RWPE2 (cell line): ENCODE results near the gene EMC6.

ENCODE experiments used
- ATAC-seq: fragments of 200-7000 bp; cut with Tn5 transposase; 3 replicates; pipeline ENCODE4 v1.9.1; 2021; ENCODE audit warnings: low read depth
- DNase-seq: peaks from one replicate; pipeline ENCODE4 v3.0.0-alpha.2; 2020; ENCODE audit warnings: low spot score
- H3K27ac ChIP-seq: fragments of 450-650 bp; 2 replicates; pipeline ENCODE4 v1.5.1; 2017; ENCODE audit warnings: mild to moderate bottlenecking; ENCODE audit not compliant: poor library complexity, severe bottlenecking
- H3K27me3 ChIP-seq: fragments of 250-450 bp; sonication (Bioruptor Pico); 2 replicates; pipeline ENCODE4 v1.5.1; 2021; ENCODE audit warnings: mild to moderate bottlenecking, moderate library complexity; ENCODE audit not compliant: insufficient read depth, poor library complexity, severe bottlenecking
- H3K36me3 ChIP-seq: fragments of 250-450 bp; sonication (Bioruptor Pico); 2 replicates; pipeline ENCODE4 v1.5.1; 2020; ENCODE audit warnings: low read depth, mild to moderate bottlenecking, moderate library complexity
- H3K4me1 ChIP-seq: fragments of 250-450 bp; sonication (Bioruptor Pico); 2 replicates; pipeline ENCODE4 v1.5.1; 2021; ENCODE audit warnings: mild to moderate bottlenecking, moderate library complexity; ENCODE audit not compliant: insufficient read depth, poor library complexity, severe bottlenecking
- H3K4me3 ChIP-seq: fragments of 250-450 bp; sonication (Bioruptor Pico); 2 replicates; pipeline ENCODE4 v1.5.1; 2021; ENCODE audit warnings: mild to moderate bottlenecking, moderate library complexity; ENCODE audit not compliant: severe bottlenecking
- H3K9me3 ChIP-seq: fragments of 250-450 bp; sonication (Bioruptor Pico); 2 replicates; pipeline ENCODE4 v1.5.1; 2021; ENCODE audit warnings: mild to moderate bottlenecking, moderate library complexity; ENCODE audit not compliant: severe bottlenecking
- CTCF ChIP-seq: fragments of 450-650 bp; IDR thresholded peaks from one replicate; pipeline ENCODE4 v1.5.1; 2017; ENCODE audit warnings: mild to moderate bottlenecking, moderate library complexity; ENCODE audit not compliant: poor library complexity, severe bottlenecking

The EMC6 gene

GRCh38 chr17:3667366-3668278 lies 990 bp upstream of the EMC6 start:
- Histone ChIP-seq H3K4me1 (peaks cover 12% of the 10 kb centered on the region), H3K36me3 (peaks cover 19% of the 10 kb centered on the region), H3K27me3 (no peaks in the 10 kb centered on the region), H3K9me3 (no peaks in the 10 kb centered on the region), H3K27ac (peak overlapping the region; percentile 92), H3K4me3 (peak overlapping the region; percentile 84)
- peak; percentile 79 for ATAC-seq
- DNase-seq: peak; percentile 93
- no peak for TF ChIP-seq CTCF

GRCh38 chr17:3669085-3669347 lies 404 bp downstream of the EMC6 start:
- peaks cover 19% of the 10 kb centered on the region for H3K36me3 ChIP-seq
- peaks cover 12% of the 10 kb centered on the region for H3K4me1 ChIP-seq
- ATAC-seq: no peak
- H3K27ac ChIP-seq: peak overlapping the region; percentile 92
- H3K4me3 ChIP-seq: peak overlapping the region; percentile 84
- no peaks in the 10 kb centered on the region for H3K9me3 ChIP-seq
- no peak for DNase-seq
- no peaks in the 10 kb centered on the region for H3K27me3 ChIP-seq
- no peak for TF ChIP-seq CTCF

DNA sequence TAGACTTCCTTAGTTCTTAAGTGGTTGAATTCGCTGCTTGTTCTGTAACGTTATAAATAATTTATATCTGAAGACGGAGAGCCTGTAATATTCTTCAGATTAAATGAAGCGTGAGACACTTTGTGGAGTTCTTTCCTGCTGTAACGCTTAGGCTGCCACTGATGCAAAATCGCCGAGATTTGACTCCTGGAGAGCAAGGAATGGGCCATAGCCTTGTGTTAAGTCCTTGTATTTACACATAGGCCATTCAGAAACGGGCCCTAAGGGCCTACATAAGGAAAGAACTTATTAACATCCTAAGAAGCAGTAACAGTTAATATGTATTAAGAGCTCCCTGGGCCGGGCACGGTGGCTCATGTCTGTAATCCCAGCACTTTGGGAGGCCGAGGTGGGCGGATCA lies 936 bp downstream of the EMC6 start:
- Histone ChIP-seq H3K4me3 (peak overlapping the region; percentile 84), H3K9me3 (no peaks in the 10 kb centered on the region), H3K27ac (peak overlapping the region; percentile 92), H3K4me1 (peaks cover 12% of the 10 kb centered on the region), H3K36me3 (peaks cover 19% of the 10 kb centered on the region), H3K27me3 (no peaks in the 10 kb centered on the region)
- no peak for TF ChIP-seq CTCF
- ATAC-seq: no peak
- no peak for DNase-seq

GRCh38 chr17:3672571-3672970 lies 4.0 kb downstream of the EMC6 start:
- ATAC-seq: no peak
- Histone ChIP-seq H3K4me3 (no peak overlapping the region), H3K27me3 (no peaks in the 10 kb centered on the region), H3K4me1 (peaks cover 5% of the 10 kb centered on the region), H3K9me3 (no peaks in the 10 kb centered on the region), H3K36me3 (peaks cover 16% of the 10 kb centered on the region), H3K27ac (no peak overlapping the region)
- no peak for DNase-seq
- TF ChIP-seq CTCF: no peak

DNA sequence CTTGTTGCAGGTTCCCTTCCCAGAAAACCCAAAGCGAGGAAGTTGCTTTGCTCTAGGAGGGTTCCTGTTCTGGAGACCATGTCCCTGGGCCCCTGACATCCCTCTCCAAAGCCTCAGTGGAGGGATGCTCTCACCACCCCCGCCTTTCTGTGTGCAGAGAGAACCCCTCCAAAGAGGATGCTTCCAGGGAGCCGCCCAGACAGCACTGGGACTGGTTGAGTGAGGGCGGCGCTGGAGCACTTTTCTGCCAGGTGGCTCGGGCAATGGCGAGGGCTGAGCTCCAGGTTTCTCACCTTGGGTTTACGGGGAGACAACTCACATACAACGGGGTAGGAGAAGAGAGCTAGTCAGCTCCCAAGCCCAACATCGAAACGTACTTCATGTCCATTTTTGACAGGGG lies 7.3 kb downstream of the EMC6 start:
- DNase-seq (no peak), ATAC-seq (no peak)
- Histone ChIP-seq H3K27ac (no peak overlapping the region), H3K4me3 (no peak overlapping the region), H3K36me3 (peaks cover under 1% of the 10 kb centered on the region; the same call in 1 of the 2 replicates), H3K4me1 (no peaks in the 10 kb centered on the region), H3K9me3 (no peaks in the 10 kb centered on the region), H3K27me3 (no peaks in the 10 kb centered on the region)
- TF ChIP-seq CTCF: no peak
